H54 (cell line): ENCODE measurements around the gene PXMP4.

Experiments used
- DNase-seq: peaks from one replicate; pipeline ENCODE4 v3.0.0; 2011; ENCODE audit warnings: low spot score, mixed read lengths; ENCODE audit not compliant: insufficient read length
- FAIRE-seq: peaks from 3 replicates; lab custom pipeline; 2011; peaks lifted over from hg19 to GRCh38; lab: Jason Lieb, UNC
- POLR2A ChIP-seq: IDR thresholded peaks from 2 replicates; pipeline ENCODE4 v1.6.1; 2011; ENCODE audit warnings: low read depth, mild to moderate bottlenecking, low read length

The PXMP4 gene

DNA sequence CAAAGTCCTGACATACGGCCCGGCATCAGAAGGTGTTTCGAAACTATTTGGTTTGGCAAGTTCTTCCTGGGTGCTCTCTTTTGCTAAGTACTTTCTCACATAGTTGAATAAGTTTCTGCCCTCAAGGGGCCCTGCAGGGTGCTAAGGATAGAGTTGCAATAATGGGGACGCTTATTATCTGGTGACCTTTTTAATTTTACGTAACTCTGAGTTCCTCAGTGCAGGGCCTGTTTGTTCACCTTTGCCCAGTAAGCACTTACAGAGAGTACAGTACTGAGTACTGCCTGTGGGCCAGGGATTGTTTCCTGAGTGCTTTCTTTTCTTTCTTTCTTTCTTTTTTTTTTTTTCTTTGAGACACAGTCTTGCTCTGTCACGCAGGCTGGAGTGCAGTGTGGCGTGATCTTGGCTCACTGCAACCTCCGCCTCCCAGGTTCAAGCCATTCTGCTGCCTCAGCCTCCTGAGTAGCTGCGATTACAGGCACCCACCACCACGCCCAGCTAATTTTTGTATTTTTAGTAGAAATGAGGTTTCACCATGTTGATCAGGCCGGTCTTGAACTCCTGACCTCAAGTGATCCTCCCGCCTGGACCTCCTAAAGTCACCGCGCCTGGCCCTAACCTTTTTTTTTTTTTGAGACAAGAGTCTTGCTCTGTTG lies 4.5 kb upstream of the PXMP4 start:
- FAIRE-seq (no peak), DNase-seq (no peak)
- TF ChIP-seq POLR2A, result no peak

DNA sequence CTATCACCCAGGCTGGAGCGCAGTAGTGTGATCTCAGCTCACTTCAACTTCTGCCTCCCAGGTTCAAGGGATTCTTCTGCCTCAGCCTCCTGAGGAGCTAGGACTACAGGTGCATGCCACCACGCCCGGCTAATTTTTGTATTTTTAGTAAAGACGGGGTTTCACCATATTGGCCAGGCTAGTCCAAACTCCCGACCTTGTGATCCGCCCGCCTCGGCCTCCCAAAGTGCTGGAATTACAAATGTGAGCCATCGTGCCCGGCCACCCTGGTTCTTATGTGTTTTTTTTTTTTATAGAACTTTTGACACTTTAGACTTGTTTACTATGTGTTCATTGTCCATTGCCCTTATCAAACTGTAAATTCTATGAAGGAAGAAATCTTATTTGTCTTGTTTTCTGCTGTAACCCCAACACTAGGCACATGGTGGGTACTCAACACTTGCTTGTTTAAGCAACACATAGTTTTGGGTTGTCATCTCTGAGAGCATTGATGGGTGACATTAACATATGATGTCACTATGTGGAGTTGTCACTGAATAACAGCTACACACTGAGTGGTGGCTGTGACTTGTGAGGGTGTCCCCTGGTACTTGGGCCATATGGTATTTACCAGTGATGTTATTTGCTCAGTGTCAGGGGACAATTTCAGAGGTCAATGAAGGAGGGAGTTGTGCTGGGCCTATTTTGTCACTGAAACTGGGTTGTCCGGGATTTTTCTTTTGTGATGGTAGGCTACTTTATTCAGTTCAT lies 1.5 kb upstream of the PXMP4 start:
- DNase-seq (no peak), FAIRE-seq (no peak)
- no peak for TF ChIP-seq POLR2A

- DNase-seq (no peak), FAIRE-seq (no peak)
- no peak for TF ChIP-seq POLR2A
These were observed 677 bp downstream of the PXMP4 start for GRCh38 chr20:33719277-33719988.

GRCh38 chr20:33716498-33716897 lies 3.6 kb downstream of the PXMP4 start:
- FAIRE-seq (no peak), DNase-seq (no peak)
- TF ChIP-seq POLR2A, result no peak

GRCh38 chr20:33713865-33714367 lies 6.2 kb downstream of the PXMP4 start:
- no peak for TF ChIP-seq POLR2A
- FAIRE-seq, result no peak
- DNase-seq, result no peak

DNA sequence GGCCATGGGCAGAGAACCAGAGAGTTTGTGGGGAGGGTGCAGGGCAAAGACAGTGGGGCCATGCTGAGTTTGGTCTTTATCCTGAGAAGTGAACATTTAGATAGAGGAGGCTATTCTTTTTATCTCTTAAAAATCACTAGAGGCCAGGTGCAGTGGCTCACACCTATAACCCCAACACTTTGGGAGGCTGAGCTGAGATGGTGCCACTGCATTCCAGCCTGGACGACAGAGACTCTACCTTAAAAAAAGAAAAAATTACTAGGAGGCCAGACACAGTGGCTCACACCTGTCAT lies 8.7 kb downstream of the PXMP4 start:
- FAIRE-seq (no peak), DNase-seq (no peak)

DNA sequence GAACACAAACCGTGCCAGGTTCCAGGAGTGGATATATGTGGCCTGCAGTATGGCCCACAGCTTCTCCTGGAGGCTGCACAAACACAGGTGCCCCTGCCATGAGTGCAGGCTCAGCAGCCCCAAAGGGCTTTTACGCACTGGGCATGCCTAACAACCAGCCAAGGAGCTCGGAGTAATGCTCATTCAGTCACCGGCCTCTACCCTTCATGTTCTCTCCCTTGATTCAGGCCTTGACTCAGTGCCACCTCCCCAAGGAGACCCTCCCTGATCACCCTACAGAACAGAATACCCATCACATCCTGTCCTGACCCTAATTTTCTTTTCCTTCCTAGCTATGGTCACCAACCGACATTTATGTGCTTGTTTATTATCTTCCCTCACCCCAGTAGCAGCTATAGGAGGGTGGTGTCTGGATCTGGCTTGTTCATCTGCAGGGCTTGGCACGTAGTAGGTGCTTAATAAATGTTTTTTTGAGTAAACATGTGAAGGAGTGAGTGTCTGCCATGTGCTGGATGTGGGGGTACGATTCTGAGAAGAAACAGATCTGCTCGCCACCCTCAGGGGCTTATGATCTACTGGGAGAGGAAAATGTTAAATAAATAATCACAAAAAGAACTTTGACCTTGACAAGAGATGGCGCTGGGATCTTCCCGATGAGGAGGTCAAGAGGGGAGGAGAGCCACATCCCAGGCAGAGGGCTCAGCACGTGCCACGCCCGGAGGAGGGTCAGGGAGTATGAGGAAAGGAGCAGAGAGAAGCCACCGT lies 9.2 kb downstream of the PXMP4 start:
- FAIRE-seq (no peak), DNase-seq (no peak)
- TF ChIP-seq POLR2A, result no peak

More for the DNA sequence above, 8.7 kb downstream of the PXMP4 start:
- no peak for TF ChIP-seq POLR2A

- FAIRE-seq (no peak), DNase-seq (no peak)
- TF ChIP-seq POLR2A, result no peak
These were observed 10.1 kb downstream of the PXMP4 start for GRCh38 chr20:33709905-33710541.

GRCh38 chr20:33709398-33709797 lies 10.7 kb downstream of the PXMP4 start:
- no peak for TF ChIP-seq POLR2A
- no peak for DNase-seq
- FAIRE-seq, result no peak

DNA sequence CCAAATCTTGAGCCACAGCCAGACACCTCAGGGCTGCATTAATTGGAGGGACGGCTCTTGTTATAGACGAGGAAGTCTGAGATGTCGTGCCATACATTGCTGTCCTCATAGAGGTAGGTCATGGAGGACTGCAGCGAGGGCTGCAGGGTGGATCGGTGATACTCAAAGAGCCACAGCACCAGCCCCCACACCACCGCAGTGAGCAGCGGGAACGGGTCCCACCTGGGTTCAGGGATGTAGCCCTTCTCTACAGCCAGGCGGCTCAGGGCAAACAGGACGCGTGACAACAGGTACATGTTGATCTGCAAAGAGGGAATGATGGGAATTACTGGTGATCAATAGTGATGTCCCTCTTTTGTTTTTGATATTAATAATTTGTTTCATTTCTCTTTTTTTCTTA lies 12.4 kb downstream of the PXMP4 start:
- FAIRE-seq (no peak), DNase-seq (no peak)
- TF ChIP-seq POLR2A, result no peak

DNA sequence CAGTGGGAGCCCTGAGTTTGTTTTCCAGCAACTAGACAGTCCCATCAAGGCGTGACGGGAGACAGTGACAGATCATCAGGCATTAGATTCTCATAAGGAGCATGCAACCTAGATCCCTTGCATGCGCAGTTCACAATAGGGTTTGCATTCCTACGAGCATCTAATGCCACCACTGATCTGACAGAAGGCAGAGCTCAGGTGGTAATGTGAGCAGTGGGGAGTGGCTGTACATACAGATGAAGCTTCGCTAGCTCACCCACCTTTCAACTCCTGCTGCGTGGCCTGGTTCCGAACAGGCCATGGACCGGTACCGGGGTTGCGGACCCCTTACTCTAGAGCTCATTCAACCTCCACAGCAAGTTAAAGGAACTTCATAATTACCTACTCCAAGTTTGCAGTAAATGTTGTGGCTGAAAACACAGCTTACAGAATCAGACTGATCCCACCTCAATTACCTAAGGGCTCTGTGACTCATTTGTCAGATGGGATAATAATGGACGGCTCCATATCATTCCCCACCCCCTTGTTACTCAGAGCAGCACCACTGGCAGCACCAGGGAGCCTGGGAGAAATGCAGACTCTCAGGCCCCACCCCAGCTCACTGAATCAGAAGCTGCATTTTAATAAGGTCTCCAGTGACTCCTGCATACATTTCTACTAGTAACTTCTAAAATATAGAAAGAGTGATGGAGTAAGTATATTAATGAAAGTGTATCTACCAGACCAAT lies 15.7 kb downstream of the PXMP4 start:
- FAIRE-seq (no peak), DNase-seq (no peak)
- no peak for TF ChIP-seq POLR2A

- TF ChIP-seq POLR2A, result no peak
- DNase-seq (no peak), FAIRE-seq (no peak)
These were observed 16.5 kb downstream of the PXMP4 start for GRCh38 chr20:33703498-33704137.
